DND-41 (cell line): Measurements from ENCODE around the gene UNC5C.

ENCODE experiments used
- ATAC-seq: fragments of 200-7000 bp; cut with Tn5 transposase; 3 replicates; pipeline ENCODE4 v1.9.1; 2021; ENCODE audit warnings: low read depth; ENCODE audit not compliant: insufficient read depth
- DNase-seq: peaks from one replicate; pipeline ENCODE4 v3.0.0-alpha.2; 2020
- H2AFZ ChIP-seq: 2 replicates; pipeline ENCODE4 v1.6.0; 2012; ENCODE audit warnings: low read depth, low read length
- H3K27ac ChIP-seq: 2 replicates; pipeline ENCODE4 v1.5.1; 2012; ENCODE audit warnings: low read length, inconsistent platforms
- H3K27me3 ChIP-seq: fragments of 200-600 bp; sonication (generic); 2 replicates; pipeline ENCODE4 v1.6.0; 2012; ENCODE audit warnings: low read length, mild to moderate bottlenecking, inconsistent platforms; ENCODE audit not compliant: insufficient read depth, poor library complexity
- H3K36me3 ChIP-seq: 2 replicates; pipeline ENCODE4 v1.5.1; 2012; ENCODE audit warnings: low read length, inconsistent platforms; ENCODE audit not compliant: insufficient read depth
- H3K4me1 ChIP-seq: 2 replicates; pipeline ENCODE4 v1.5.1; 2012; ENCODE audit warnings: mild to moderate bottlenecking, low read length; ENCODE audit not compliant: insufficient read depth
- H3K4me2 ChIP-seq: 2 replicates; pipeline ENCODE4 v1.6.0; 2012; ENCODE audit warnings: mild to moderate bottlenecking, moderate library complexity, low read length, inconsistent platforms; ENCODE audit not compliant: insufficient read depth
- H3K4me3 ChIP-seq, 2 experiments: fragments of 200-600 bp in 1 of 2; shearing (Covaris generic) in 1 of 2; 2 replicates each; pipeline ENCODE4 v1.5.1; 2012 to 2016; ENCODE audit warnings: inconsistent platforms in 2 of 2, low read length in 2 of 2, mild to moderate bottlenecking in 2 of 2, low read depth in 1 of 2, moderate library complexity in 1 of 2
- H3K79me2 ChIP-seq: 2 replicates; pipeline ENCODE4 v1.6.0; 2012; ENCODE audit warnings: low read length, inconsistent platforms; ENCODE audit not compliant: insufficient read depth
- H3K9ac ChIP-seq: 2 replicates; pipeline ENCODE4 v1.6.0; 2012; ENCODE audit warnings: low read depth, mild to moderate bottlenecking, inconsistent platforms, low read length, moderate library complexity
- H3K9me3 ChIP-seq: 2 replicates; pipeline ENCODE4 v1.5.1; 2012; ENCODE audit warnings: low read length, moderate library complexity, mild to moderate bottlenecking, inconsistent platforms; ENCODE audit not compliant: insufficient read depth, severe bottlenecking
- H4K20me1 ChIP-seq: 2 replicates; pipeline ENCODE4 v1.6.0; 2012; ENCODE audit warnings: low read length; ENCODE audit not compliant: insufficient read depth
- EZH2 ChIP-seq: IDR thresholded peaks from 3 replicates; pipeline ENCODE4 v1.6.1; 2012; ENCODE audit warnings: borderline replicate concordance, low read depth, mild to moderate bottlenecking, moderate library complexity, low read length, inconsistent platforms; ENCODE audit not compliant: severe bottlenecking
- TF ChIP-seq, protein P1 (sequence below): IDR thresholded peaks from 2 replicates; pipeline ENCODE4 v1.5.1; 2012; ENCODE audit warnings: borderline replicate concordance, low read length, moderate library complexity, mild to moderate bottlenecking; ENCODE audit not compliant: poor library complexity, severe bottlenecking; ENCODE audit errors: extremely low read depth

The UNC5C gene

DNA sequence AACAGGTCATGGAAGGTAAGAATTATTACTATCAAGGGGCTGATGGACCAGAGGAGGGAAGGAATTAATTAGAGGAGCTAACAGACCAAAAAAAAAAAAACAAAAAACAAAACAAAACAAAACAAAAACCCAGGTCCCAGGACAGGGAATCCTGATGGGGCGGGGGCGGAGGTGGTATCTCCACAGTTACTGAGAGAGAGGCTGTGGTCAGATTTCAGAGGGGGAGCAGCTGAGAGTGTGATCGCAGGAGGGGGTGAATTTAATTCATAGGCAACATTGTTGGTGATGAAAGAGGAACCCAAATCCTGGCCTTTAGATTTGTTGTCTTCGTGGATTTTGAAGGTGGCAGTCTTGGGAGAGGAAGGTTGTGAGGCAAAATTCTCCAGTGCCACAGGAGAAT, 389.4 kb downstream of the UNC5C start:
- Histone ChIP-seq H3K9me3 (no peaks in the 10 kb centered on the region), H3K4me2 (no peak overlapping the region), H3K79me2 (no peaks in the 10 kb centered on the region), H3K36me3 (peaks cover 58% of the 10 kb centered on the region), H3K9ac (no peak overlapping the region), H3K4me1 (peaks cover 54% of the 10 kb centered on the region), H2AFZ (no peak overlapping the region), H3K4me3 (no peak overlapping the region), H3K27ac (peak overlapping the region; percentile 69), H3K27me3 (no peaks in the 10 kb centered on the region), H4K20me1 (no peaks in the 10 kb centered on the region)
- DNase-seq (no peak), ATAC-seq (no peak)
- TF ChIP-seq, protein P1, sequence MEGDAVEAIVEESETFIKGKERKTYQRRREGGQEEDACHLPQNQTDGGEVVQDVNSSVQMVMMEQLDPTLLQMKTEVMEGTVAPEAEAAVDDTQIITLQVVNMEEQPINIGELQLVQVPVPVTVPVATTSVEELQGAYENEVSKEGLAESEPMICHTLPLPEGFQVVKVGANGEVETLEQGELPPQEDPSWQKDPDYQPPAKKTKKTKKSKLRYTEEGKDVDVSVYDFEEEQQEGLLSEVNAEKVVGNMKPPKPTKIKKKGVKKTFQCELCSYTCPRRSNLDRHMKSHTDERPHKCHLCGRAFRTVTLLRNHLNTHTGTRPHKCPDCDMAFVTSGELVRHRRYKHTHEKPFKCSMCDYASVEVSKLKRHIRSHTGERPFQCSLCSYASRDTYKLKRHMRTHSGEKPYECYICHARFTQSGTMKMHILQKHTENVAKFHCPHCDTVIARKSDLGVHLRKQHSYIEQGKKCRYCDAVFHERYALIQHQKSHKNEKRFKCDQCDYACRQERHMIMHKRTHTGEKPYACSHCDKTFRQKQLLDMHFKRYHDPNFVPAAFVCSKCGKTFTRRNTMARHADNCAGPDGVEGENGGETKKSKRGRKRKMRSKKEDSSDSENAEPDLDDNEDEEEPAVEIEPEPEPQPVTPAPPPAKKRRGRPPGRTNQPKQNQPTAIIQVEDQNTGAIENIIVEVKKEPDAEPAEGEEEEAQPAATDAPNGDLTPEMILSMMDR = no peak
- no peak for TF ChIP-seq EZH2

DNA sequence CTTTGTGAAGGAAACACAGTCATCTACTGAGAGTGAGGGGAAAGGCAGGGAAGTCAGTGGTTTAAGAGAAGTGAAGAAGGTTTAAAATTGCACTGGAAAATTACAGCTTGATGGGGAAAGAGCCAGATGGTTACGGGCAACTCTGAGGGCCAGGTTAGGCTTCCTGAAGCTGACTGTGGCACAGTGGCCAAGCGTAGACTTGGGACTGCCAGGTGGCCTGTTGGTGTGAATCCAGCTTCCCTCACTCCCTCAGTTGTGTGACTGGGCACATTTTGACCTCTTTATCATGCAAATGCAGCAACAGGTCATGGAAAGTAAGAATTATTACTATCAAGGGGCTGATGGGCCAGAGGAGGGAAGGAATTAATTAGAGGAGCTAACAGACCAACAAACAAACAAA, 390.1 kb downstream of the UNC5C start:
- H3K4me1 ChIP-seq = peaks cover 62% of the 10 kb centered on the region
- H3K27ac ChIP-seq = peak overlapping the region; percentile 69
- H4K20me1 ChIP-seq = no peaks in the 10 kb centered on the region
- no peaks in the 10 kb centered on the region for H3K9me3 ChIP-seq
- no peak for TF ChIP-seq EZH2
- TF ChIP-seq, protein P1 = no peak
- peaks cover 64% of the 10 kb centered on the region for H3K36me3 ChIP-seq
- ATAC-seq (no peak), DNase-seq (no peak)
- no peak overlapping the region for H2AFZ ChIP-seq
- H3K79me2 ChIP-seq = no peaks in the 10 kb centered on the region
- H3K27me3 ChIP-seq = no peaks in the 10 kb centered on the region
- H3K4me3 ChIP-seq = no peak overlapping the region
- no peak overlapping the region for H3K9ac ChIP-seq
- no peak overlapping the region for H3K4me2 ChIP-seq

DNA sequence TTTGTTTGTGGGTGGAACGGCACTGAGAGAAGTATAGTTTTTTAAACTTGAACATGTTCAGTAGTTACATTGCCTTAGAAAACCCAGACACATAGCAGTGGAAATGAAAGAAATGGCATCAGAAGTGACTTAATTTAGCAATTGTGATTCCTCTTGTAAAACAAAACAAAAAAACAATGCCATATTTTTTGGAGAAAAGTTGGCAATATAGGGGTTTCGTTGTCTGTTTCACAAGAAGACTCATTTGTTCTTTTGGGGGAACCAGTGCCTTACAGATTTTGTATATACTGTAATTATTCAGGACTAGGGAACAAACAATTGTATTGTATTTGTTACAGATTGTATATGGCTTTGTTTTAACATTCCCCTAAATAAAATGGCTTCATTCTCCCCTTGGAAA, 390.7 kb downstream of the UNC5C start:
- DNase-seq (no peak), ATAC-seq (no peak)
- H3K4me1 ChIP-seq = peaks cover 68% of the 10 kb centered on the region
- no peak overlapping the region for H2AFZ ChIP-seq
- H3K4me3 ChIP-seq = no peak overlapping the region
- peaks cover 67% of the 10 kb centered on the region for H3K36me3 ChIP-seq
- TF ChIP-seq, protein P1 = no peak
- TF ChIP-seq EZH2 = no peak
- no peaks in the 10 kb centered on the region for H3K9me3 ChIP-seq
- no peak overlapping the region for H3K9ac ChIP-seq
- no peaks in the 10 kb centered on the region for H4K20me1 ChIP-seq
- no peak overlapping the region for H3K4me2 ChIP-seq
- H3K27ac ChIP-seq = peak overlapping the region; percentile 13
- H3K27me3 ChIP-seq = no peaks in the 10 kb centered on the region
- no peaks in the 10 kb centered on the region for H3K79me2 ChIP-seq

DNA sequence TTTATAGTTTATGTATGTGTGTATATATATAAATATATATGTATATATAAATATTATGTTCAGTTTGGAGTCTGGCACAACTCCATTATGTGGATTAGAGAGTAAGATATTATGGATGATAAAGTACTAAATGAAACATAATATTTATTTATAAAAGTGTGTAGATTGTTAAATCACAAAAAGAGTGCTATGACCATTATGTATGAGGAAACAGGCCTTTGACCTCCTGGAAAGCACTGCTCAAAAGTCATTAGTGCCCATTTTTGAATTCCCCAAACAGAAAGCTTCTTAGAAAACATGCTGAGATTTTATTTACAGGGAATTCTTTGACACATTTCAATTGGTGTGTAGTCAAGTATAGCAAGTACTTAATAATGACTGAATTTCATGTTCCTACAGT, 391.2 kb downstream of the UNC5C start:
- Histone ChIP-seq H3K4me1 (peaks cover 70% of the 10 kb centered on the region), H3K4me3 (no peak overlapping the region), H3K4me2 (no peak overlapping the region), H3K79me2 (no peaks in the 10 kb centered on the region), H3K27me3 (no peaks in the 10 kb centered on the region), H3K27ac (peak overlapping the region; percentile 13), H3K36me3 (peaks cover 67% of the 10 kb centered on the region), H3K9me3 (no peaks in the 10 kb centered on the region), H2AFZ (no peak overlapping the region), H4K20me1 (no peaks in the 10 kb centered on the region), H3K9ac (no peak overlapping the region)
- TF ChIP-seq, protein P1 = no peak
- TF ChIP-seq EZH2 = no peak
- ATAC-seq (no peak), DNase-seq (no peak)
